AG04450 (cell line): ENCODE results near the gene LYPD6. TPM values are rescaled to one million over a fixed set of nuclear protein-coding genes. Genes with fewer than 3 reads are reported as not detected.

Experiments
- CTCF ChIA-PET: fragments of 300-600, 350-600 bp; formaldehyde crosslinking; extraction: SDS; loops from one replicate; lab custom pipeline; 2022; ENCODE audit warnings: antibody characterized with exemption, inconsistent platforms; lab: Charles Lee
- POLR2A ChIA-PET: fragments of 350-600 bp; formaldehyde crosslinking; extraction: SDS; loops from one replicate; lab custom pipeline; 2021; ENCODE audit warnings: antibody characterized with exemption, inconsistent platforms; lab: Yijun Ruan, JAX
- DNase-seq: peaks from one replicate; pipeline ENCODE4 v3.0.0-alpha.2; 2011; ENCODE audit warnings: low read depth, low spot score
- H3K27ac ChIP-seq: one replicate; pipeline ENCODE4 v1.5.1; 2012; ENCODE audit warnings: low read depth, low read length, control low read depth
- H3K27me3 ChIP-seq: one replicate; pipeline ENCODE4 v1.6.0; 2012; ENCODE audit warnings: low read length; ENCODE audit not compliant: control insufficient read depth, insufficient read depth
- H3K4me3 ChIP-seq: 2 replicates; pipeline ENCODE4 v1.5.1; 2011; ENCODE audit warnings: mild to moderate bottlenecking, low read depth, low read length, control low read depth
- H3K9me3 ChIP-seq: 2 replicates; pipeline ENCODE4 v1.5.1; 2012; ENCODE audit warnings: low read length; ENCODE audit not compliant: control insufficient read depth, insufficient read depth
- polyA plus RNA-seq: library from polyadenylated mRNA; depleted of rRNA; stranded (reverse); fragments of >200 nt; gene quantifications from 2 replicates; pipeline ENCODE4 v1.2.3, GENCODE V29; 2011
- TF ChIP-seq, protein P1 (sequence below): IDR thresholded peaks from 2 replicates; pipeline ENCODE4 v1.5.1; 2011; ENCODE audit warnings: low read depth, low read length, control low read depth, inconsistent platforms

LYPD6 gene
- polyA plus RNA-seq, 1 experiment, result 1.3 TPM

DNA sequence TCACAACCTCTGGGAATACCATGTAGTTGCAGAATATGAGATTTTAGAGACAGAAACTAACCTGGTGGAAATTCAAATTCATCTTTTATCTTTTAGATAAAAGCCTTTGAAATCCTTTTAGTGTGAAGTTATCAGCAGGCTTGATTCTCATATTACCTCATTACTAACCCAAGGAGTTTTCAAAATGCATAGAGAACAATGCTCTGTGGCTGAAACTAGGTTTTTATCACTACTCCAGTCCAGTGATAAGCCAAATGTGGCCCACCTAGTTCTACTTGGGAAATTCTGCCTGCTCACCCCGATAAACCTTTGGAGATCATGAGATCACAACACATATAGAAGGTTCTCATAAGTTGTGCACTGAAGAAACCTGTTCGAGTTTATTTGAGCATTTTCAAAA, 135.5 kb downstream of the LYPD6 start:
- H3K9me3 ChIP-seq, result no peaks in the 10 kb centered on the region
- POLR2A ChIA-PET, result no interaction called here
- no peak for DNase-seq
- CTCF ChIA-PET, result no interaction called here
- no peaks in the 10 kb centered on the region for H3K27me3 ChIP-seq
- TF ChIP-seq, protein P1, sequence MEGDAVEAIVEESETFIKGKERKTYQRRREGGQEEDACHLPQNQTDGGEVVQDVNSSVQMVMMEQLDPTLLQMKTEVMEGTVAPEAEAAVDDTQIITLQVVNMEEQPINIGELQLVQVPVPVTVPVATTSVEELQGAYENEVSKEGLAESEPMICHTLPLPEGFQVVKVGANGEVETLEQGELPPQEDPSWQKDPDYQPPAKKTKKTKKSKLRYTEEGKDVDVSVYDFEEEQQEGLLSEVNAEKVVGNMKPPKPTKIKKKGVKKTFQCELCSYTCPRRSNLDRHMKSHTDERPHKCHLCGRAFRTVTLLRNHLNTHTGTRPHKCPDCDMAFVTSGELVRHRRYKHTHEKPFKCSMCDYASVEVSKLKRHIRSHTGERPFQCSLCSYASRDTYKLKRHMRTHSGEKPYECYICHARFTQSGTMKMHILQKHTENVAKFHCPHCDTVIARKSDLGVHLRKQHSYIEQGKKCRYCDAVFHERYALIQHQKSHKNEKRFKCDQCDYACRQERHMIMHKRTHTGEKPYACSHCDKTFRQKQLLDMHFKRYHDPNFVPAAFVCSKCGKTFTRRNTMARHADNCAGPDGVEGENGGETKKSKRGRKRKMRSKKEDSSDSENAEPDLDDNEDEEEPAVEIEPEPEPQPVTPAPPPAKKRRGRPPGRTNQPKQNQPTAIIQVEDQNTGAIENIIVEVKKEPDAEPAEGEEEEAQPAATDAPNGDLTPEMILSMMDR, result no peak
- no peak overlapping the region for H3K27ac ChIP-seq
- no peak overlapping the region for H3K4me3 ChIP-seq

- Histone ChIP-seq H3K27me3 (no peaks in the 10 kb centered on the region), H3K27ac (no peak overlapping the region), H3K4me3 (no peak overlapping the region), H3K9me3 (no peaks in the 10 kb centered on the region)
- CTCF ChIA-PET, result interaction anchor here (1.1 kb wide), 1 partner anchor 94 kb away, joined by 4 read pairs; no protein-coding TSS in a partner anchor
- TF ChIP-seq, protein P1, result no peak
- POLR2A ChIA-PET, result no interaction called here
- DNase-seq, result peak; percentile 7
These were observed 136.2 kb downstream of the LYPD6 start for GRCh38 chr2:149466635-149467034.

DNA sequence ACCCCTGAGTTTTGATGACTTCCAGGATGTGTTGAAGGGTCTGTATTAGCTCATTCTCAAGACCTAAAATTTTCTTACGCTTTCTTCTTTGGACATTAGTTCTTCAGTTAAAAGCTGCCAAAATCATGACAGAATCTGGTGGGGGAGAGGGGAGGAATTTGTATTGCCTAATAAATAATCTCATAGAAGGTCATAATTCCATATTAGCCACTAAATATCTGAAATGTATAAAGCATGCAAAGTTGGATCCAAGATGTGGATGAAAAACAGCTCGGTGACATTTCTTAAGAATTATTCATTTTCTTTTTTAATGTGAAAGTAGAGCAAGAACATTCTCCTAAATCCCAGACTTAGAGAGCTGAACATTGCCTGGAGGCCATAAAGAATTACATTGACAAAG, 137.0 kb downstream of the LYPD6 start:
- TF ChIP-seq, protein P1, result no peak
- H3K27ac ChIP-seq, result no peak overlapping the region
- CTCF ChIA-PET, result interaction anchor here (1.1 to 1.2 kb wide), 2 partner anchors 94 to 450 kb away, joined by 3 to 4 read pairs; no protein-coding TSS in a partner anchor
- no peaks in the 10 kb centered on the region for H3K9me3 ChIP-seq
- DNase-seq, result no peak
- no peaks in the 10 kb centered on the region for H3K27me3 ChIP-seq
- H3K4me3 ChIP-seq, result no peak overlapping the region
- POLR2A ChIA-PET, result no interaction called here

DNA sequence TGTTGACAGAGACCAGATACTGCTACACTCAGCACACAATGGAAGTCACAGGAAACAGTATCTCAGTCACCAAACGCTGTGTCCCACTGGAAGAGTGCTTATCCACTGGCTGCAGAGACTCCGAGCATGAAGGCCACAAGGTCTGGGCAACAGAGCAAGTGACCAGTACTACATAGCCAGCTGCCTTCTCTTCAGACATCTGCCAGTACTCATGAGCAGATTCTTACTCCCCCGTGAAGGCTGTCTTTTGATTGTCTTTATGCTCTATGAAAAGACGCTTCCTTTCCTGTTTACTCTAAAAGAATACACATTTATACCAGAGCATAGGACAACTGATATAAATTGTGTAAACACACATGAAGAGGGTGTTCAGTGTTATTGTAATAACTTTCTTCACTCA, 138.2 kb downstream of the LYPD6 start:
- CTCF ChIA-PET, result interaction anchor here (1.0 kb wide), 1 partner anchor 18 kb away, joined by 3 read pairs; no protein-coding TSS in a partner anchor

DNA sequence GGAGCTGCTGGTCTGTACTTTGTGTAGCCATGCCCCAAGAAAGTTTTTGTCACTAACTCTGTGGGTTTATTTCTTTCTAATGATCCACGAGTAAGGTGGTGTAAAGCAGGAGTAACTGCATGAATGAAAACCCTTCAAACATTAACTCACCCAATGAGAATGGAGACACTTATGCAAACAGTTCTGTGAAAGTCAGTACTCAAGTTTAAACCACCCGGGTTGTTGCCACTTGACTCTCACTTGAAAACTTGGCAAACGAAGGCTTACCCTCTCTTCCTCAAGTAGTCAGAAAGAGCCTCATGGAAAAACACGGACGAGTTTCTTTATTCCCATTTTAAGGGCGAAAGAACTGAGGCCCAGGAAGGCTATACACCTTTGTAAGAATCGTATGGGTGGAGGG, 139.7 kb downstream of the LYPD6 start:
- no peaks in the 10 kb centered on the region for H3K27me3 ChIP-seq
- no peak overlapping the region for H3K27ac ChIP-seq
- TF ChIP-seq, protein P1, result no peak
- no peaks in the 10 kb centered on the region for H3K9me3 ChIP-seq
- no peak for DNase-seq
- ChIA-PET CTCF (no interaction called here), POLR2A (no interaction called here)
- no peak overlapping the region for H3K4me3 ChIP-seq

More for the DNA sequence above, 138.2 kb downstream of the LYPD6 start:
- DNase-seq, result no peak
- TF ChIP-seq, protein P1, result no peak
- Histone ChIP-seq H3K4me3 (no peak overlapping the region), H3K27me3 (no peaks in the 10 kb centered on the region), H3K27ac (no peak overlapping the region), H3K9me3 (no peaks in the 10 kb centered on the region)
- POLR2A ChIA-PET, result no interaction called here
